Stomach (tissue), 9 donors: ENCODE results near the gene PACSIN3. TPM values are rescaled to one million over a fixed set of nuclear protein-coding genes. Genes with fewer than 3 reads are reported as not detected.

Source experiments
- DNase-seq, 2 donors: peaks; one replicate each; pipeline versions ENCODE4 v3.0.0 to v3.0.0-alpha.2; 2013 to 2019
- H3K27ac ChIP-seq, 5 donors: fragments of 200-600 bp in 4 of 5; sonication (generic) in 4 of 5; one replicate each; pipeline ENCODE4 v1.5.1; 2013 to 2019; ENCODE audit warnings: mild to moderate bottlenecking in 1 of 5, moderate library complexity in 1 of 5
- H3K27me3 ChIP-seq, 3 donors: fragments of 200-600 bp; sonication (generic); one replicate each; pipeline ENCODE4 v1.5.1; 2017 to 2019; ENCODE audit warnings: mixed run types in 1 of 3
- H3K36me3 ChIP-seq, 4 donors: fragments of 200-600 bp; sonication (generic); 1 replicate in 3 of 4; 2 replicates in 1 of 4; pipeline ENCODE4 v1.5.1; 2016 to 2019
- H3K4me1 ChIP-seq, 4 donors: fragments of 200-600 bp; sonication (generic); one replicate each; pipeline ENCODE4 v1.5.1; 2016 to 2019
- H3K4me3 ChIP-seq, 4 donors: fragments of 200-600 bp; sonication (generic) in 3 of 4; one replicate each; pipeline ENCODE4 v1.5.1; 2016 to 2019; ENCODE audit warnings: mild to moderate bottlenecking in 1 of 4
- H3K9me3 ChIP-seq, 4 donors: fragments of 200-600 bp; sonication (generic); one replicate each; pipeline ENCODE4 v1.5.1; 2016 to 2019
- EP300 ChIP-seq: sonication (generic); formaldehyde crosslinking; IDR thresholded peaks from one replicate; pipeline ENCODE4 v1.6.1; 2017; ENCODE audit warnings: antibody characterized with exemption
- POLR2A ChIP-seq, 4 donors: fragments of 450-650 bp; IDR thresholded peaks; one replicate each; pipeline ENCODE4 v1.6.1; 2016; ENCODE audit warnings: antibody characterized with exemption in 4 of 4, control low read depth in 2 of 4, mild to moderate bottlenecking in 1 of 4, moderate library complexity in 1 of 4
- POLR2AphosphoS5 ChIP-seq, 3 donors: sonication (generic); formaldehyde crosslinking; IDR thresholded peaks; one replicate each; pipeline ENCODE4 v1.6.1; 2016; ENCODE audit warnings: antibody characterized with exemption in 3 of 3
- WGBS, 5 donors: extraction: QIAGEN DNeasy Blood & Tissue Kit in 3 of 5; methylation state at CpG; one replicate each; pipeline versions ENCODE4 v1.1.5 to v1.1.7; 2013 to 2018; 5-methylcytosine and 5-hydroxymethylcytosine counted together
- intact Hi-C: fragments of 100-400 bp; cut with DNase I; formaldehyde crosslinking; loops from one replicate; pipeline ENCODE4 v1.15.1; 2023; ENCODE audit warnings: low total_unique reads
- polyA plus RNA-seq, 3 donors: library from polyadenylated mRNA; stranded (reverse); fragments of 200-250 nt; gene quantifications; one replicate each; pipeline ENCODE4 v1.2.3, GENCODE V29; 2013
- small RNA-seq, 4 donors: library from RNA; depleted of rRNA; stranded (forward); fragments of <200 nt; gene quantifications; one replicate each; pipeline ENCODE3, GENCODE V24; 2016
- total RNA-seq, 5 donors: library from RNA; depleted of rRNA; stranded (reverse); fragments of >200 nt; gene quantifications; one replicate each; pipeline versions ENCODE4 v1.1.0 to v1.2.3, GENCODE V29; 2014 to 2016
- TF ChIP-seq, protein P1 (sequence below), 7 experiments: fragments of 450-650 bp in 4 of 7; fragments of 200-600 bp in 3 of 7; sonication (generic) in 3 of 7; IDR thresholded peaks; one replicate each; pipeline ENCODE4 v1.5.1; 2016 to 2019; ENCODE audit warnings: antibody characterized with exemption in 7 of 7, control low read depth in 2 of 7, mild to moderate bottlenecking in 1 of 7
- donor health status: healthy with polysubstance abuse.
- donor health status: Bipolar disorder and iron deficiency.
- donor health status: healthy.

Gene PACSIN3
- total and polyA plus RNA-seq, 8 donors: 6.4 to 59.0 (median 26.0) TPM

DNA sequence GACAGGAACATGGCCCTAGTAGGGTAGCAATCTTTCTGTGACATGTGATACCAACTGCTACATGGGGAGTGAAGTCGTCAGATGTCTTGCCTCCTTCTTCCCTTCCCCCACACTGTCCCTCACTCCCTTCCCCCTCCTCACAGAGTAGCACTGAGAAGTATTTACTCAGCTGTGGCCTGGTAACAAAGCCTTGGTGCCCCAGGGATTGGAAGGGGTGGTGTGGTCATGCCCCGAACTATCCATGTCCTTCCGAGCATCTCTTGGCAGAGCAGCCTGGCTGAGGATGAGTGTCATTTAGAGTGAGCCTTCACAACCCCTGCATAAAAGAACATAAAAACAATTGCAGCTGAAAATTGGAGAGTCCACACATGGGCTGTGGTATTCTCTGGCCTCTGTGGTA is 55.7 kb downstream of the PACSIN3 start:
- no peaks in the 10 kb centered on the region for H3K27me3 ChIP-seq
- DNase-seq: no peak
- no peaks in the 10 kb centered on the region for H3K36me3 ChIP-seq
- H3K4me3 ChIP-seq: no peak overlapping the region
- intact Hi-C loops: no loop called here
- peaks cover 0 to 19% (median 5%) of the 10 kb centered on the region in 4 donors for H3K4me1 ChIP-seq
- 49 to 93% (median 66%) methylated on average over 3 of the region's 3 CpGs for WGBS, 5 donors
- H3K27ac ChIP-seq: no peak overlapping the region
- no peaks in the 10 kb centered on the region for H3K9me3 ChIP-seq
- TF ChIP-seq POLR2A (IDR thresholded peaks at IDR 0.05) (no peak), POLR2AphosphoS5 (IDR thresholded peaks at IDR 0.05) (no peak), EP300 (no peak)
- TF ChIP-seq, protein P1, sequence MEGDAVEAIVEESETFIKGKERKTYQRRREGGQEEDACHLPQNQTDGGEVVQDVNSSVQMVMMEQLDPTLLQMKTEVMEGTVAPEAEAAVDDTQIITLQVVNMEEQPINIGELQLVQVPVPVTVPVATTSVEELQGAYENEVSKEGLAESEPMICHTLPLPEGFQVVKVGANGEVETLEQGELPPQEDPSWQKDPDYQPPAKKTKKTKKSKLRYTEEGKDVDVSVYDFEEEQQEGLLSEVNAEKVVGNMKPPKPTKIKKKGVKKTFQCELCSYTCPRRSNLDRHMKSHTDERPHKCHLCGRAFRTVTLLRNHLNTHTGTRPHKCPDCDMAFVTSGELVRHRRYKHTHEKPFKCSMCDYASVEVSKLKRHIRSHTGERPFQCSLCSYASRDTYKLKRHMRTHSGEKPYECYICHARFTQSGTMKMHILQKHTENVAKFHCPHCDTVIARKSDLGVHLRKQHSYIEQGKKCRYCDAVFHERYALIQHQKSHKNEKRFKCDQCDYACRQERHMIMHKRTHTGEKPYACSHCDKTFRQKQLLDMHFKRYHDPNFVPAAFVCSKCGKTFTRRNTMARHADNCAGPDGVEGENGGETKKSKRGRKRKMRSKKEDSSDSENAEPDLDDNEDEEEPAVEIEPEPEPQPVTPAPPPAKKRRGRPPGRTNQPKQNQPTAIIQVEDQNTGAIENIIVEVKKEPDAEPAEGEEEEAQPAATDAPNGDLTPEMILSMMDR (IDR thresholded peaks at IDR 0.05): no peak

Small RNA genes lying within 50 kb of the gene (small RNA-seq; reads per million reads assigned to genes)
- 0 to 0.46 (median 0) reads per million in 4 donors for gene MIR6745

Other genes with a start within 250 kb of the PACSIN3 start
- 100 to 1,000 TPM in 1 of 5 donors, 10 to 100 TPM in 4; 32.7 to 146 (median 46.6) TPM for gene CSTPP1, start 249.7 kb downstream of the PACSIN3 start, total RNA-seq
- gene CSTPP1, start 249.7 kb downstream of the PACSIN3 start, polyA plus RNA-seq: 10 to 100 TPM; 16.4 to 26.0 (median 20.5) TPM
- 100 to 1,000 TPM in 3 of 5 donors, 10 to 100 TPM in 2; 85.8 to 398 (median 121) TPM for gene ARFGAP2, start 9.6 kb downstream of the PACSIN3 start, total RNA-seq
- gene ARFGAP2, start 9.6 kb downstream of the PACSIN3 start, polyA plus RNA-seq: 10 to 100 TPM; 45.8 to 69.7 (median 54.7) TPM
- gene DDB2, start 28.5 kb upstream of the PACSIN3 start, total RNA-seq: 10 to 100 TPM; 16.3 to 63.0 (median 26.7) TPM
- gene DDB2, start 28.5 kb upstream of the PACSIN3 start, polyA plus RNA-seq: 10 to 100 TPM; 18.2 to 64.6 (median 35.0) TPM
- 100 to 1,000 TPM in 1 of 5 donors, 10 to 100 TPM in 4; 20.1 to 147 (median 52.0) TPM for gene ACP2, start 62.4 kb upstream of the PACSIN3 start, total RNA-seq
- gene ACP2, start 62.4 kb upstream of the PACSIN3 start, polyA plus RNA-seq: 10 to 100 TPM; 10.8 to 24.7 (median 21.6) TPM
- gene NR1H3, start 71.6 kb upstream of the PACSIN3 start, total RNA-seq: 10 to 100 TPM; 20.0 to 94.5 (median 36.6) TPM
- gene NR1H3, start 71.6 kb upstream of the PACSIN3 start, polyA plus RNA-seq: 100 to 1,000 TPM in 1 of 3 donors, 10 to 100 TPM in 2; 31.3 to 100 (median 47.2) TPM
- 100 to 1,000 TPM in 1 of 5 donors, 10 to 100 TPM in 4; 38.9 to 131 (median 54.0) TPM for gene MADD, start 83.7 kb upstream of the PACSIN3 start, total RNA-seq
- 10 to 100 TPM; 13.6 to 14.7 (median 14.2) TPM for gene MADD, start 83.7 kb upstream of the PACSIN3 start, polyA plus RNA-seq
- gene MYBPC3, start 166.3 kb upstream of the PACSIN3 start, total RNA-seq: 10 to 100 TPM in 1 of 5 donors, under 1 TPM in 2, not detected in 2; 0.72 to 15.6 (median 0.73) TPM
- gene MYBPC3, start 166.3 kb upstream of the PACSIN3 start, polyA plus RNA-seq: 1 to 10 TPM; 1.0 to 3.4 (median 2.1) TPM
- 1 to 10 TPM; 2.6 to 8.4 (median 7.0) TPM for gene SPI1, start 192.1 kb upstream of the PACSIN3 start, total RNA-seq
- gene SPI1, start 192.1 kb upstream of the PACSIN3 start, polyA plus RNA-seq: 10 to 100 TPM in 2 of 3 donors, 1 to 10 TPM in 1; 8.2 to 24.3 (median 15.3) TPM
- gene SLC39A13, start 222.2 kb upstream of the PACSIN3 start, total RNA-seq: 100 to 1,000 TPM in 1 of 5 donors, 10 to 100 TPM in 3, 1 to 10 TPM in 1; 7.0 to 158 (median 24.8) TPM
- 10 to 100 TPM; 21.7 to 33.6 (median 27.1) TPM for gene SLC39A13, start 222.2 kb upstream of the PACSIN3 start, polyA plus RNA-seq
- gene PSMC3, start 240.0 kb upstream of the PACSIN3 start, total RNA-seq: 100 to 1,000 TPM in 2 of 5 donors, 10 to 100 TPM in 2, 1 to 10 TPM in 1; 8.1 to 147 (median 65.9) TPM
- gene PSMC3, start 240.0 kb upstream of the PACSIN3 start, polyA plus RNA-seq: 100 to 1,000 TPM; 143 to 175 (median 145) TPM